GM21390 (cell line): ENCODE results near the gene MLLT3.

ENCODE experiments used
- ATAC-seq: cut with Tn5 transposase; IDR thresholded peaks from one replicate; pipeline ENCODE4 v1.9.1; 2021; ENCODE audit not compliant: unreplicated experiment

The MLLT3 gene

DNA sequence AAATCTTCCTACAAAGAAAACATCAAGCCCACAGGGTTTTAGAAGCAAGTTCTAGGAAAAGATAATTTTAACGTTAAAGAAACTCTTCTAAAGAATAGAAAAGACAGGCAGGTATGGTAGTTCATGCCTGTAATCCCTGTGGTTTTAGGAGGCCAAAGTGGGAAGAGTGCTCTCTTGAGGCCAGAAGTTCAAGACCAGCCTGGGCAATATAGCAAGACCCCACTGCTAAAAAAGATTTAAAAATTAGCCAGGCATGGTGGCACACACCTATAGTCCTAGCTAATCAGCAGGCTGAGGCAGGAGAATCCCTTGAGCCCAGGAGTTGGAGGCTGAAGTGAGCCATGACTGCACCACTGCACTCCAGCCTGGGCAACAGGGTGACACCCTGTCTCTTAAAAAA lies 193.3 kb downstream of the MLLT3 start:
- no peak for ATAC-seq

DNA sequence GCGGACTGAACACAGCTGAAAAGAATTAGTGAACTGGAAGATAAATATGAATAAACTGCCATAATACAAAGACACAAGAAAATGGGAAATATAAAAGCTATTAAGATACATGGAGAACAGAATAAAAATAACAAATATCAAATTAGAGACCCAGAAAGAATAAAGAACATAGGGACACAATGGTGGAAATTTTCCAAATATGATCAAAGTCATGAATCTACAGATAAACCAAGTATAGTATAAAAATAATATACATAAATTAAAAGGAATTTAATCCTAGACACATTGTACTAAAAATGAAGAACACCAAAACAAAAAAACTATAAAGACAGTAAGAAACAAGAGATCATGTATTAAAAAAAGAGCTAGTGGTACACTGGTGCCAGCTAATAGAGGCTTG lies 194.9 kb downstream of the MLLT3 start:
- ATAC-seq: no peak

DNA sequence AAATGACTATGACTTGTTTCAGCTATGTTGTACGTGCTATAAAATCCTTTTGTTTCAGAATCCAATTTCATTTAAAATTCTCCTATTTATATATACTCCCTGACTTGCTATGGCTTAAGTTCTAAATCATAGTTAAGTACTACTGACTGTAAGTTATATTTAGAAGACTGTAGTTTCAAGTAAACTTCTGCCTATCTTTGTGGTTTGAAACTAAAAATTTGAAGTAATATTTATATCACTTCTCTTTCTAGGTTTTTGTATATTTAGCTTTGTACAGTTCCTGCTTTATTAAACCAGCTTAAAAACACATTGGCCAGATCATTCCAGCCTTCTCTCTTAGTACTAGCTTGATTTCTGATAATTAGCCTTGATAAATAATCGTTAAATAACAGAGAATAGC lies 196.3 kb downstream of the MLLT3 start:
- peak; percentile 90 for ATAC-seq

DNA sequence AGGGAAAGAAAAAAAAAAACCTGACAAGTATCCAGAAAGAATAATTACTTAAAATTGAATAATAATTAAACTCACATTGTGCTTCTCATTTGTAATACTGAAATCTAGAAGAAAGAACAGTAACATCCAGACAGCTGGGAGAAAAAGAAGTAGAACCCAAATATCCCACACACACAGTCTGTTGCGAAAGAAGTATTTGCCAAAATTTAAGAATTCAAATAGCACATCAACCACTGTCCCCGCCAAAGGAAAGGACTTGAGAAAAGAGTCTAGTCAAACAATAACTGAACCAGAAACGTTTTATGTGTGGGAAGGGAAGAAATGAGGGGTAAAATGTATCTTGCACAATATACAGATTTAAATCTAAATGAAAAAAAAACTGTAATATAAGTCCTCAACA lies 202.8 kb downstream of the MLLT3 start:
- ATAC-seq: no peak

DNA sequence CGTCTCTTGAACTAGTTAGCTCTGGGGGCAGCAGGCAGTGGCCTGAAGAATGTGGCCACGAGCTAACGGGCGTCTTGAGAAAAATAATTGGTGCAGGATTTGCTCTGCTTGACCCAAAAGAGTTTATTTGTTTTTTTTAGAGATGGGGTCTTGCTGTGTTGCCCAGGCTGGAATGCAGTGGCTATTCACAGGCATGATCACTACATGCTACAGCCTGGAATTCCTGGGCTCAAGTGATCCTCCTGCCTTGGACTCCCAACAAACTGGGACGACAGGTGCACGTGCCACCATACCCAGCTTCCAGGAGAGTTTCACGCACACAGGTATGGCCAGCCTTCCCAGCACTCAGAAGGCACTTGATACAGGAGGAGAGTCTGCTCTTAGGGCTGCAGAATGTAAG lies 203.8 kb downstream of the MLLT3 start:
- ATAC-seq: no peak

DNA sequence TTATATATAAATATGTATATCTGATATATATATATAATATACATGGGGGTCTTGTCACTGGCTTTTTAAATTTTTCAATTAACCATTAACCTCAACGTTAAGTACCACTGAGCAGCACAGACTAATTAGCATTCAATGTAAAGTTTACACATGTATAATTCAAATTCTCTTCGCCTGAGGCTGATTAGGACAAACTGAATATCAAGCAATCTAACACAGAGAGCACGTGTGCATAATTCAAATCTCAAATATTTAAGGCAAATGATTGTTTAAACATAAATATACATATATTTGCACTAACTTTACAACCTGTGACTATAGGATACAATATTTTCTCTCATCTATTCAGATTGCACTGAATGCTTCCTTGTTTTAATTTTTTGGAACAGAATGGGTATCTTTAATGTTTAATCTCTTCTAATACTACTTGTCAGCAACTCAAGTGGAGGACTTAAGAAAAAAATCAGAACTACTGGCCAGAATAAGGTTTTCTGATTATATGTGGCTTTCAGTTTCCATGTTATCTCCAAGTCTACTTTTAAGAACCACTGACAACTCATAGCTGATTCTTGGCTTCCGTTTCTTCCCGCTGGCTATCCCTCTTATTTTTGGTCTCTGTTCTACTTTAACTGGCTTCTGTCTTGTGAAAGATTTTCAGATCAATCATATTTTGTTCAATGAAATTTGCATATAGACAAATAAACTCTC lies 204.8 kb downstream of the MLLT3 start:
- no peak for ATAC-seq

DNA sequence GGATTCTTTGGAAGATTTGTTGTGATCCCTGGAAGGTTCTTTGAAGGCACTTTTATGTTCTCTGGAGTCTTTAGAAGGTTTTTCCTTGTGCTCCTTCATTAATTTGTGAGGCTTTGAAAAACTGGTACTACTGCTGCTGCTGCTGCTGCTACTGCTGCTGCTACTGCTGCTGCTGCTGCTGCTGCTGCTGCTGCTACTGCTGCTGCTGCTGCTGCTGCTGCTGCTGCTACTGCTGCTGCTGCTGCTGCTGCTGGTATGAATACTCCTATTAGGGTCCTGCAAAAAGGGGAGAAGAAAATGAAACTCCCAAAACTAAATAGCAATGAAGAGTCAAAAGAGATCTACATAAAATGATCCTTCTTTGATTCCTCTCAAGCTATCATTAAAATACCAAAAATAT lies 208.1 kb downstream of the MLLT3 start:
- no peak for ATAC-seq

DNA sequence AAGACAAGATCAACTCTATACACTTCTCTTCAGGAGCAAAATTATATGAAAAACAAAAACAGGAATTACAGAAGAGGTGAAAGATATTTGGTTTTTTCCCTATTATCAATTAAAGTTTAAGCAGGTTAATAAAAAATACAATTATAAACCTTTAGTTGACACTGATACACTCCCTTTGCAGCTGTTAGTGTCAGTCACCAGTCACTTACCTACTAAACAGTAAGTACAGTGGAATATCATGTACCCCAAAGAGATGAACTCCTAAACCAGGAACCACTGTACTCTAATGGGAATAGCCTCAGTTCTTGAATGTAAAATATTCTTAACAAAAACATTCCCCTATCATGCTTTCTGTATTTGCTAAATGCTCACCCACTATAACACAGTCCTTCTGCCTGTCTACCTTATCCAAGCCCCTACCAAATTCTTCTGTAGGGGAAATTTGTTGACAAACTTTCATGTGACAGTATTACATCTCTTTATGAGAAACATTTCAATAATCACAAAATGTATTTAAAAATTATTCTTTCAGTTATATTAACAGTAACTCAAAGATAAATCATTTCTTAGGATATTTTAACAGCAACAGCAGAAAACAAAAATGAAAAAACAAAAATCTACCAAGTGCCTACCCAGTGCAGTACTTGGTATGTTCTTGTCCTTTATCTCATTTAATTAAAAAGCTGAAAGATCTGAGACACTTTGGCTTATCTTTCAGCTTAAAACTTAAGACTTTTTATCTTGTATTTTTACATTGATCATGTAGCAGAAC lies 212.8 kb downstream of the MLLT3 start:
- no peak for ATAC-seq

DNA sequence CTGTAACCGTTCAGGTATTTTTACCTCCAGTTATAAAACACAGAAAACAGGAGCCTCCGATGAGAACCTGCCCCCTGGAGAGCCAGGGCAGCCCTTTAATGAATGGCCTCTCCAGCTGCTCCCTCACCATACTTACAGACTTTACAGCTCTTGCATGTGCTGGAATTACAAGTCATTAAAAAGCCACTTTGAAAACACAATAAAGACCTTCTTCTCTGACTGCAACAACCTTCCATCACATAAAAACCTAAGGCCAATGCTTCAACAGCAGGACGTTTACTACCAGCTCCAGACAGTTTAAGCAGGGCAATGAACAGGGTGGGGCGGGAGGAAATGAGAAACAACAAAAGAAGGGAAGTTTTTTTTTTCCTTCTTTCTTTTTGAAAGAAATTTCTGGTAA lies 213.8 kb downstream of the MLLT3 start:
- no peak for ATAC-seq

DNA sequence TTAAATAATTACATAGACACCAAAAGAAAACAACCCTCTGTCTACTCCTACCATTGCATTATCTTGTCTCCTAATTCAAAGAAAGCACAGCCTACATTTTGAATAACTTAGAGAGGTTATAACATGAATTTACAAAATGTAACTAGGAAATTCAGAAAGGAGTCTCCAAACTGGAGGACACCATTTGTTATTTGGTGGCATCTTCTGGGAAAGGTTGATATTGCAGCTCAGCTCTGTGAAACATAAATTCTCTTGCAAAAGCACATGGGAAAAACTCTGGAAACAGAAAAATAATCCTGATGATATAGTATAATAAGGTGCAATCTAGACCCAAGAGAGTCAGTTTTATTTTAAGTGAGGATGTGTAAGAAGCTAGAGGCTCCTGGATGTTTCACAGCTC lies 215.3 kb downstream of the MLLT3 start:
- ATAC-seq: no peak

DNA sequence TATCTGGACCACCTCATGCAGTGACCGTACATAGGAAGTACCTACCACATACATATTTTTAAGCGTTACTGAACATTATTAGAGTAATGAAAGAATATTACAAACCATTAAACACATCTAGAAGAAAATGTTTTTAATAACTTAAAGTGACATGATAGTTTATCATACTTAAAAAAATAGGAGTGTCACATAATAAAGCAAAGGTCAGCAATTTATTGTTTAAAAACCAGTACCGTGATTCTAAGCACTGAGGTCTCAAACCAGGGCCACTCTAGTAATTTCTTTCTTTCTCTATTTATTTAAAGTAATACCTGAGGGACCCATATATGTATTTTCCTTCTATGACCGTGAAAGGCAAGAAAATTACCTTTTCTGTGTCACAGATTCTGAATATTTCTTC lies 216.0 kb downstream of the MLLT3 start:
- ATAC-seq: no peak

DNA sequence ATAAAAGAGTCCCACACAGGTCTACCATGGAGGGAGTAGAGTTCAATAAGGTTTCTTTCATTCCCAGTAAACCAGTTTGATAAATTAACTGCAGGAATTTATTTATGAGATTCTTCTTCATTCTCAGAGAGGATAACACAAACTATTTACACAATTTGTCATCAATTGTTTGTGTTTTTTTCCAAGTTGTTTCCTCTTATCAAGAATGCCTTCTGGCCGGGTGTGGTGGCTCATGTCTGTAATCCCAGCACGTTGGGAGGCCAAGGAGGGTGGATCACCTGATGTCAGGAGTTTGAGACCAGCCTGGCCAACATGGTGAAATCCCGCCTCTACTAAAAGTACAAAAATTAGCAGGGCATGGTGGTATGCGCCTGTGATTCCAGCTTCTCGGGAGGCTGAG lies 216.7 kb downstream of the MLLT3 start:
- ATAC-seq: no peak

DNA sequence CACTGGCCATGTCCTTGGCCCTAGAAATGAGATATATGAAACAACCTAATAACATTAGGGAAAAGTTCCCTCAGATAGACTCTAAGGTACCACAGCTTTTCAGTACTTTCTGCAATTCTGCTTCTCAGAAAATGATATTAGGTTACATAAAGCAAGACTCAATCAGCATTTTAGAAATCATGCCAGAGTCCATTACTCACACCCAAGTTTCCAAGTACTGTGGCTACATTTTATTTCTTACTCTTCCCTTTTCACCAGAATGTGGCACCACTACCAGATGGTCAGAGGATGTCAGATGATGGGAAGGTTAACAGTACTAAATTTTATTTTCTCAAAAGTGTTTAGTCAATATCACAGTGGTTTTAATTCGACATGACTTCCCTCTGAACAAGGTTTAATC lies 217.2 kb downstream of the MLLT3 start:
- no peak for ATAC-seq

DNA sequence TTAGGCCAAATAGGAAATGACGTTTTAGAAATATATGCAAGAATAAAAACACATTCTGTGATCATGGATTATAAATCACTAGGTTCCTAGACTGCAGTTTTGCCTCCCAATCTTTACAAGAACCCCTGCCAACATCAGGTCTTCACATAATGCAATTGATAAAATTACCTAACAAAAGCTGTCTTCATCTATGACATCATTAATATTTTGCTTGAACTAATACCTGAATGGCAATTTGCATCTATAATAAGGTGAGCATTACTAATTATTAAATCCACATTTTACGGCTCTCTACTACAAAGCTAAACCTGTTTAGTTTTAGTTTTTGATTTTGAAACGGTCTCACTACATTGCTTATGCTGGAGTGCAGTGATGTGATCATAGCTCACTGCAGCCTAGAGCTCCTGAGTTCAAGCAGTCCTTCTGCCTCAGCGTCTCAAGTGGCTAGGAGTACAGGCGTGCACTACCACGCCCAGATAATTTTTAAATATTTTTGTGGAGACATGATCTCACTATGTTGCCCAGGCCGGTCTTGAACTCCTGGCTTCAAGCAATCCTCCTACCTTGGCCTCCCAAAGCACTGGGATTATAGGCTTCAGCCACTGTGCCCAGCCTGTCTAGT lies 218.0 kb downstream of the MLLT3 start:
- ATAC-seq: no peak

DNA sequence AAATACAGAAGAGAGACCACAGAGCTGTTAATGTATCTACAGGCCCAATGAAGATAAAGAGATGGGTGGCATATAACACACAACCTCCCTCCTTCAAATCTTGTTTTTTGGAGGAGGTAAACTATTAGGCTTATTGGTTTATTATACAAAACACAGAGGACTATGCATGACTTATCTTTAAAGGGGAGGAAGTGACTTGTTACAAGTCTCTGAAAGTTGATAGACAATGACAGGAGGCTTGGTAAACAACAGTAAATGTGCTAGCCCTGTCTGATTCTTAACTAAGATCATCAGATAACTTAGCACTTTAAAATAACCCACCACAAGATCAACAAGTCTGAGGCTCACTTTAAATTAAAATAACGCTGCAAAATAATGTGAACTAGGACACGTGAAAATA lies 219.0 kb downstream of the MLLT3 start:
- ATAC-seq: no peak

DNA sequence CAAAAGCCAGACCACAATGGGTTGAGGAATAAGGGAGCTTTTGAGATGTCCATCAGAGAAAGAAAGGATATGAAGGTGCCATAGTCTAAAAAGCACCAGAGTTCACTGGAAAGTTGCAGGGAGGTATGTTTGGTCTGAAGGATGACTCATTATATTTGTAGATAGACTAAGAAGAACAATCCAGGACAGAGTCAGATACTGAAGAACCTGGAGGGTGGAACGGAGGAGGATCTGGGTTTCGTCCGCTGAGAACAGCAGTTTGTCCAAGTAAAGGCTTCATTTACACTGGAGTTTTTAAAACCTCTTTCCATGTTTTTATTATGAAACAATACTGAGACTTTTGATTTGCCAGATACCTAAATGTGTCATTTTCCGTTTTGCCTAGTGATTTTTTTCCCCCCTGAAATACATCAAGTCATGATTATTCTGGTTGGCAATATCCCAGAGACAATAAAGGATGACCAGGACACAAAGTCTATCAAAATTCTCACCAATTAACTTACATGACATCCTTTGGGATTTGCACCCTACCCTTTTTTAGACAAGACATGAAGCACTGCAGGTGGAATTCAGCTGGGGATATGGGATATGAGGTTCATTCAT lies 219.9 kb downstream of the MLLT3 start:
- ATAC-seq: no peak

DNA sequence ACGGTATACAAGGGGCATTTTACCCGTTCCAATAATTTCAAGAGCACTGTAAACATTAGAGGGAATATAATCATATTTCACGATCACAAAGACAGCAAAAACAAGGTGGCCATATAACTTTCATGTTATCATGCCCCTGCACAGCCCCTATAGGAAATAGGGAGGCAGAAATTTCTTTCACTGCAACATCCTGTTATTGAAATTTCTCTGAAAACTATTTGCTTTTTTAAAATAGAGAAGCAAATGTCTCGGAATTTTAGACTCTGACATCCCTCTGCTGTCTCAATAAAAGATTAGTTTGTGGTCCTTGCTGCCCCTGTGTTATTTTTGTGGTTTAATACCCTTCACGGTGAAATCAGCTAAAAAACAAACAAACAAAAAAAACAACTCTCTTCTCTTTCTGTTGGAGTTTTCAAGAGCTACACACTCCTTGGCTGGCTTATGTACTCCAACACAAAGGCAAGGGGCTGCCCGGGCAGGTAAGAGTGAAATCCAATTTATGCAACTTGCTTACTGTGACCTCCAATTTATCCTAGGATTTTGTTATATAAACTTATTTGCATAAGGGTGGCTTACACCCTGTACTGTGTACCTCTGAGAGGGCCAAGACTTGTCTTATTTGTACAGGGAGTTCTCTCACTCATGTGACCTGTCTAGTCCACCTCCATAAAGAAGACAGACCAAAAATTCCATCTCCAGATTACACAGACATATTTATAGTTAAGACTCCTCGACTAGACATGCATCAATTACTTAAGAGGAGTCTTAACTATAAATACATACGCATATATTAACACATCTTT lies 223.6 kb downstream of the MLLT3 start:
- no peak for ATAC-seq

DNA sequence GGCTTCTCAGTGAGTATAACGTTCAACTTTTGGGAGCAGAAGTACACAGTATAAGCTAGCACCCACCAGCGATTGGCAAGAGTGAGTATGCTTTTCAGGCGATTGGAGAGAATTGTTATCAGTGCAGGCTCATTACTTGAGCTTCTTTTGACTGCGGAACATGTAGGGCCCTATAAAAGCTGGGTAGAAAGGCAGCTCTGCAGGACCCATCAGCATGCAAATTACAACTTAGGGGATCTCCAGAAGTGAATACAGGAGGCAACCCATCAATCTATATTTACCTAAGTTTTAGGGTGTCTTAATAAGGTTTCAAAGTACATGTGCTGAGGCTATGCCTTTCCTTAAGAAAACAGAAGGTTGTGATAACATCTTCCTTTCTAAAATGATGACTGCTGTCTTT lies 225.0 kb downstream of the MLLT3 start:
- no peak for ATAC-seq

DNA sequence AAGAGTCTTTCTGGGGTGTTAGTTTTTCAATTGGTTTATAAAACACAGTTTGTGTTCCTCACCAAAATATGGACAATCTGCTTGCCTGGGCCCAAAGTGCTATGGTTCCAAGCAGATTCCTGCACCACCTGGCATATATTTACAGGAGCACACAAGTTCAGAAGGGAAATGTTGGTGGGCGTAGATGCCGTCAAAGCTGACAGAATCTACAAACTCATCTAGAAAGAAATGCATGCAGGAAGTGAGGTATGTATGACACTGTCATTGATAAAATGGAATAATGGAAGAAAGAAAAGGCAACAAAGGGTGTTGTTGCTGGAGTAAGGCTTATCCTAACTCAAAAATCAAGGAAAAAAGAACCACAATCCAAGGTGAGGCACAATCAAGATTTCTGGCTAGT lies 225.8 kb downstream of the MLLT3 start:
- no peak for ATAC-seq

DNA sequence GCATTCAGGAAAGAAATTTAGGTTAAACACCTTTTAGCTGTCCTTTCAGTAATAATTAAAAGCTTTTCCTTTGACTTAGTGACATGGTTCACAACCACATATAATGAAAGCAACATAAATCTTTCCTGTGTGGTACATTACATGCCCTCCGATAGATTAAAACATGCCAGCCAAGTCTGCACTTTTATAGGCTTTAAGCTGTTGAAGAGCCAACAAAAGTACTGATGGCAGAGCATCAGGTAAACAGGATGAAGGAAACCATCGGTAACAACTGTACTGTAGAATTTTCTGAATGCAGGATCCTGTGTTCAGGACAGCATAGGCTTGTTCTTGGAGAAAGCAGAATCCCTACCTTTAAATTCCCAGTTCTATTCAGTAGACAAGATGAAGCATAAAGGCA lies 226.6 kb downstream of the MLLT3 start:
- ATAC-seq: no peak

DNA sequence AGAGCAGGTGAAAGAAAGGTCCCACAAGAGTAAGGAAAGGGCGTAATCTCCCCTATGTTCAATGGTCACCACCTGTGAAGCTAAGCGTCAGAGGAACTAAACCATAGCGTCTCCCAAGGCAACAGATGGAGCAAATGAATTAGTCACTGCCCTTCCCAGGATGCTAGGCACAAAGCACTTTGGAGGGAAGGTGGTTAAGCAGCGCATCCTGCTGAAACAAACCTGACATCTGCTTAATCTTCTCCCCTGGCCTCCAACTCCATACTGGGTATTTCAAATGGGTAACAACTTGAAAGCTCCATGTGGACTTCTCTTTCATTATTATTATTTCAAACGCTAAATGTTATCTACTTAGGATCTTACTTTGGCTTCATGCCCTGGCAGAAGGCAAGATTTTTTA lies 227.3 kb downstream of the MLLT3 start:
- ATAC-seq: no peak
